Measurements from ENCODE around the gene PIH1D2.
"Not testable (repeated sequence)": the region's sequence is repeated elsewhere in the genome, so short reads cannot be mapped to it uniquely, and the experiment has no call there.

DNA sequence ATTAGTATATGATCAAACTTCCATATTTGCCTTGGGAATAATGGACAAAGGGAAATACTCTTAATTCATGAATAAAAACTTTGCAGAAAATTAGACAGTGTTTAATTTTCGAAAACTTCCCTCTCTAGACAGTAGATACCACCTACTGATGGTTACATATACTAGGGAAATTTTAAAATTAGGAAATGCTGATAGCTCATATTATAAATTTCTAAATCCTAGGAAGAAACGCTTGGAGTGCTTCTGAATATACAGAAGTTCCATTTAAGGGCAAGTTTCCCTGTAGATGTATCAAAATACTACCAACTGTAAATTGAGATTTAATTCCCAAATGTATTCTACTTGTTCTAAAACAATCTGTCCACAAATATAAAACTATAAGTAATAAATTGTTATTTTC is 21.5 kb upstream of the PIH1D2 start:
- TF ChIP-seq, protein P1, sequence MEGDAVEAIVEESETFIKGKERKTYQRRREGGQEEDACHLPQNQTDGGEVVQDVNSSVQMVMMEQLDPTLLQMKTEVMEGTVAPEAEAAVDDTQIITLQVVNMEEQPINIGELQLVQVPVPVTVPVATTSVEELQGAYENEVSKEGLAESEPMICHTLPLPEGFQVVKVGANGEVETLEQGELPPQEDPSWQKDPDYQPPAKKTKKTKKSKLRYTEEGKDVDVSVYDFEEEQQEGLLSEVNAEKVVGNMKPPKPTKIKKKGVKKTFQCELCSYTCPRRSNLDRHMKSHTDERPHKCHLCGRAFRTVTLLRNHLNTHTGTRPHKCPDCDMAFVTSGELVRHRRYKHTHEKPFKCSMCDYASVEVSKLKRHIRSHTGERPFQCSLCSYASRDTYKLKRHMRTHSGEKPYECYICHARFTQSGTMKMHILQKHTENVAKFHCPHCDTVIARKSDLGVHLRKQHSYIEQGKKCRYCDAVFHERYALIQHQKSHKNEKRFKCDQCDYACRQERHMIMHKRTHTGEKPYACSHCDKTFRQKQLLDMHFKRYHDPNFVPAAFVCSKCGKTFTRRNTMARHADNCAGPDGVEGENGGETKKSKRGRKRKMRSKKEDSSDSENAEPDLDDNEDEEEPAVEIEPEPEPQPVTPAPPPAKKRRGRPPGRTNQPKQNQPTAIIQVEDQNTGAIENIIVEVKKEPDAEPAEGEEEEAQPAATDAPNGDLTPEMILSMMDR (conservative IDR thresholded peaks at IDR 0.05; ENCODE audit: low read depth, low read length): not testable (repeated sequence)
- not testable (repeated sequence) for TF ChIP-seq EZH2 (IDR thresholded peaks at IDR 0.05; ENCODE audit: borderline replicate concordance, low read depth, low read length, poor library complexity, severe bottlenecking)

Measured in A673 (cell line).